K562 (cell line): ENCODE measurements around the gene BMI1. TPM values are rescaled to one million over a fixed set of nuclear protein-coding genes. Genes with fewer than 3 reads are reported as not detected.

Experiments
- BHLHE40 ChIP-seq: IDR thresholded peaks from 2 replicates; pipeline ENCODE4 v1.6.1; 2011; ENCODE audit warnings: low read length, improper control_type of control experiment
- BRD4 ChIP-seq: fragments of 200-600 bp; sonication (generic); IDR thresholded peaks from 2 replicates; pipeline ENCODE4 v1.6.1; 2017; ENCODE audit warnings: inconsistent platforms
- CREM ChIP-seq: IDR thresholded peaks from 2 replicates; pipeline ENCODE4 v1.6.1; 2014; ENCODE audit warnings: antibody characterized with exemption, low read depth
- CTCFL ChIP-seq: IDR thresholded peaks from 2 replicates; pipeline ENCODE4 v1.6.1; 2011; ENCODE audit warnings: borderline replicate concordance, low read depth, mild to moderate bottlenecking, moderate library complexity, low read length; ENCODE audit not compliant: insufficient read depth, poor library complexity, severe bottlenecking
- EP300 ChIP-seq: IDR thresholded peaks from 2 replicates; pipeline ENCODE4 v1.6.1; 2012; ENCODE audit warnings: low read length, improper control_type of control experiment
- FOXJ2 ChIP-seq: fragments of 200-800 bp; sonication (Bioruptor generic); IDR thresholded peaks from 2 replicates; pipeline ENCODE4 v1.6.1; 2016; ENCODE audit warnings: missing genetic modification characterization, missing compliant biosample characterization
- MAZ ChIP-seq, 2 experiments: fragments of 450-650 bp in 1 of 2; sonication (generic) in 1 of 2; formaldehyde crosslinking; IDR thresholded peaks in 1 of 2; conservative IDR thresholded peaks in 1 of 2; 2 replicates each; pipeline versions ENCODE4 v1.4.0 to v1.5.0; 2020; ENCODE audit warnings: mild to moderate bottlenecking in 1 of 2, missing genetic modification reagents in 1 of 2
- MYC ChIP-seq, 2 experiments: fragments of 250-450 bp in 1 of 2; sonication (Bioruptor Pico) in 1 of 2; IDR thresholded peaks; 2 replicates each; pipeline versions ENCODE4 v1.5.1 to v1.6.1; 2012 to 2021; ENCODE audit warnings: low read depth in 2 of 2, borderline replicate concordance in 1 of 2, improper control_type of control experiment in 1 of 2, low read length in 1 of 2, mild to moderate bottlenecking in 1 of 2, moderate library complexity in 1 of 2
- NFRKB ChIP-seq: fragments of 450-650 bp; IDR thresholded peaks from 2 replicates; pipeline ENCODE4 v1.6.1; 2016; ENCODE audit warnings: low read depth
- POLR2AphosphoS5 ChIP-seq: IDR thresholded peaks from 2 replicates; pipeline ENCODE4 v1.6.1; 2011; ENCODE audit warnings: mild to moderate bottlenecking, low read depth, low read length, moderate library complexity; ENCODE audit not compliant: control insufficient read depth, insufficient read depth
- RAD51 ChIP-seq: fragments of 450-650 bp; IDR thresholded peaks from 2 replicates; pipeline ENCODE4 v1.7.1; 2016; ENCODE audit warnings: low read depth, mild to moderate bottlenecking, borderline replicate concordance
- RUNX1 ChIP-seq: sonication (generic); IDR thresholded peaks from 2 replicates; pipeline ENCODE4 v1.6.1; 2016; ENCODE audit warnings: antibody characterized with exemption, low read depth
- SAP30 ChIP-seq: fragments of 200-600 bp; sonication (generic); IDR thresholded peaks from 2 replicates; pipeline ENCODE4 v1.6.1; 2012; ENCODE audit warnings: borderline replicate concordance, low read depth, mild to moderate bottlenecking, moderate library complexity, low read length, control low read depth, inconsistent platforms; ENCODE audit not compliant: insufficient read depth, poor library complexity, severe bottlenecking
- VEZF1 ChIP-seq: fragments of 200-800 bp; sonication (Bioruptor generic); IDR thresholded peaks from 2 replicates; pipeline ENCODE4 v1.6.1; 2017; ENCODE audit warnings: missing genetic modification characterization, missing compliant biosample characterization
- ZNF134 ChIP-seq: fragments of 250-450 bp; sonication (Bioruptor Pico); conservative IDR thresholded peaks from 2 replicates; pipeline ENCODE4 v1.4.0; 2020
- ZNF232 ChIP-seq: sonication (generic); formaldehyde crosslinking; IDR thresholded peaks from 2 replicates; pipeline ENCODE4 v1.8.0; 2022; ENCODE audit warnings: mild to moderate bottlenecking, missing genetic modification reagents
- ZNF253 ChIP-seq: fragments of 250-450 bp; sonication (Bioruptor Pico); conservative IDR thresholded peaks from 2 replicates; pipeline ENCODE4 v1.6.1; 2021; ENCODE audit warnings: mild to moderate bottlenecking
- polyA plus RNA-seq, 8 experiments: library from polyadenylated mRNA; depleted of rRNA in 4 of 8; stranded (reverse) in 5 of 8; unstranded in 3 of 8; fragments of >200 nt; fragmentation: Nextera tagmentation in 2 of 8; fragmentation: Illumina TruSeq in 1 of 8; extraction: Ambion mirVana in 2 of 8; extraction: Trizol in 1 of 8; gene quantifications; 2 replicates each; pipeline versions ENCODE4 v1.2.1 to v1.2.3, GENCODE V29; 2011 to 2014; ENCODE audit warnings: inconsistent platforms in 1 of 8, missing spikeins in 1 of 8
- total RNA-seq, 7 experiments: library from RNA; depleted of rRNA in 6 of 7; stranded (reverse); fragments of >200 nt in 6 of 7; fragmentation: Illumina TruSeq in 2 of 7; extraction: Trizol in 2 of 7; gene quantifications; 2 replicates each; pipeline versions ENCODE4 v1.2.1 to v1.2.3, GENCODE V29; 2011 to 2021; ENCODE audit warnings: low replicate concordance in 1 of 7
- TF ChIP-seq, protein P1 (sequence below): sonication (generic); formaldehyde crosslinking; IDR thresholded peaks from 2 replicates; pipeline ENCODE4 v1.9.0; 2022; ENCODE audit warnings: mild to moderate bottlenecking, missing genetic modification reagents
- TF ChIP-seq, protein P2 (sequence below): sonication (generic); formaldehyde crosslinking; IDR thresholded peaks from 2 replicates; pipeline ENCODE4 v1.9.0; 2022; ENCODE audit warnings: mild to moderate bottlenecking, missing genetic modification reagents
- TF ChIP-seq, protein P3 (sequence below): fragments of 450-650 bp; formaldehyde crosslinking; IDR thresholded peaks from 2 replicates; pipeline ENCODE4 v1.4.0; 2020; ENCODE audit warnings: mild to moderate bottlenecking, mixed read lengths

The BMI1 gene
- total and polyA plus RNA-seq, 9 of the 15 experiments (the other 6 are each of a cell fraction or from before 2014, with no cell fraction given) = 21.4 to 103 (median 70.8) TPM

- TF ChIP-seq MAZ (CRISPR knock-in tag; conservative IDR thresholded peaks at IDR 0.05 in 1 of 2, IDR thresholded peaks at IDR 0.05 in 1 of 2) (peak in 1 of 2 experiments; percentile 62; a peak in 2 of 4 replicates), EP300 (no peak), BHLHE40 (peak; percentile 73), RAD51 (no peak), BRD4 (no peak), FOXJ2 (no peak), MYC (IDR thresholded peaks at IDR 0.05; ENCODE audit: low read depth, low read length) (peak; percentile 52; the same call in 1 of the 2 replicates), MYC (CRISPR knock-in tag; IDR thresholded peaks at IDR 0.05; ENCODE audit: borderline replicate concordance, low read depth) (no peak), CTCFL (peak; percentile 61), ZNF134 (CRISPR knock-in tag) (no peak), POLR2AphosphoS5 (no peak), ZNF253 (CRISPR knock-in tag) (no peak), NFRKB (no peak), VEZF1 (CRISPR knock-in tag) (peak; percentile 99), RUNX1 (no peak), ZNF232 (CRISPR knock-in tag) (no peak), SAP30 (no peak), CREM (0 out of 2 replicates have a peak, but pooled peaks have one; percentile 9)
- TF ChIP-seq, protein P1, sequence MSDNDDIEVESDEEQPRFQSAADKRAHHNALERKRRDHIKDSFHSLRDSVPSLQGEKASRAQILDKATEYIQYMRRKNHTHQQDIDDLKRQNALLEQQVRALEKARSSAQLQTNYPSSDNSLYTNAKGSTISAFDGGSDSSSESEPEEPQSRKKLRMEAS (CRISPR knock-in tag) = no peak
- TF ChIP-seq, protein P2, sequence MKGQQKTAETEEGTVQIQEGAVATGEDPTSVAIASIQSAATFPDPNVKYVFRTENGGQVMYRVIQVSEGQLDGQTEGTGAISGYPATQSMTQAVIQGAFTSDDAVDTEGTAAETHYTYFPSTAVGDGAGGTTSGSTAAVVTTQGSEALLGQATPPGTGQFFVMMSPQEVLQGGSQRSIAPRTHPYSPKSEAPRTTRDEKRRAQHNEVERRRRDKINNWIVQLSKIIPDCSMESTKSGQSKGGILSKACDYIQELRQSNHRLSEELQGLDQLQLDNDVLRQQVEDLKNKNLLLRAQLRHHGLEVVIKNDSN = peak; percentile 32; the same call in 1 of the 2 replicates
- TF ChIP-seq, protein P3, sequence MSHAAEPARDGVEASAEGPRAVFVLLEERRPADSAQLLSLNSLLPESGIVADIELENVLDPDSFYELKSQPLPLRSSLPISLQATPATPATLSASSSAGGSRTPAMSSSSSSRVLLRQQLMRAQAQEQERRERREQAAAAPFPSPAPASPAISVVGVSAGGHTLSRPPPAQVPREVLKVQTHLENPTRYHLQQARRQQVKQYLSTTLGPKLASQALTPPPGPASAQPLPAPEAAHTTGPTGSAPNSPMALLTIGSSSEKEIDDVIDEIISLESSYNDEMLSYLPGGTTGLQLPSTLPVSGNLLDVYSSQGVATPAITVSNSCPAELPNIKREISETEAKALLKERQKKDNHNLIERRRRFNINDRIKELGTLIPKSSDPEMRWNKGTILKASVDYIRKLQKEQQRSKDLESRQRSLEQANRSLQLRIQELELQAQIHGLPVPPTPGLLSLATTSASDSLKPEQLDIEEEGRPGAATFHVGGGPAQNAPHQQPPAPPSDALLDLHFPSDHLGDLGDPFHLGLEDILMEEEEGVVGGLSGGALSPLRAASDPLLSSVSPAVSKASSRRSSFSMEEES (CRISPR knock-in tag) = peak; percentile 24; the same call in 1 of the 2 replicates
Measured at GRCh38 chr10:22320591-22321155, at the start of gene BMI1 (continued).
